ENCODE data around the gene CAMSAP2.

- no peak for TF ChIP-seq EZH2 (IDR thresholded peaks at IDR 0.05; ENCODE audit: insufficient read depth, low read length)
- TF ChIP-seq CTCF (IDR thresholded peaks at IDR 0.05; ENCODE audit: insufficient read depth, low read depth, low read length) = no peak
Observed at GRCh38 chr1:200877839-200878551, 139.3 kb downstream of the CAMSAP2 start.
